MM.1S (cell line): ENCODE data around the gene CLCNKB.
"Not testable (repeated sequence)": the region's sequence is repeated elsewhere in the genome, so short reads cannot be mapped to it uniquely, and the experiment has no call there.

ENCODE experiments used
- CTCF ChIP-seq: fragments of 300-600 bp; sonication (generic); IDR thresholded peaks from 2 replicates; pipeline ENCODE4 v1.5.1; 2016; ENCODE audit warnings: antibody characterized with exemption, low read length, mixed read lengths
- EZH2 ChIP-seq: fragments of 300-600 bp; sonication (generic); optimal IDR thresholded peaks from 2 replicates; pipeline ENCODE3; 2017; ENCODE audit warnings: low read depth, mild to moderate bottlenecking, antibody characterized with exemption, low read length, mixed read lengths
- EZH2phosphoT487 ChIP-seq: fragments of 300-600 bp; sonication (generic); IDR thresholded peaks from 2 replicates; pipeline ENCODE4 v1.6.1; 2018; ENCODE audit warnings: antibody characterized with exemption, low read length

DNA sequence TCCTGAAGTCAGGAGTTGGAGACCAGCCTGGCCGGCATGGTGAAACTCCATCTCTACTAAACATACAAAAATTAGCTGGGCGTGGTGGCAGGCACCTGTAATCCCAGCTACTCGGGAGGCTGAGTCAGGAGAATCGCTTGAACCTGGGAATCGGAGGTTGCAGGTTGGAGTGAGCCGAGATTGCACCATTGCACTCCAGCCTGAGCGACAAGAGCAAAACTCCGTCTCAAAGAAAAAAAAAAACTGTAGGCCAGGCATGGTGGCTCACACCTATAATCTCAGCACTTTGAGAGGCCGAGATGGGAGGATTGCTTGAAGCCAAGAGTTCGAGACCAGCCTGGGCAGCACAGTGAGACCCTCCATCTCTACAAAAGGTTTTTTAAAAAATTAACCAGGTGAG lies 42.3 kb upstream of the CLCNKB start:
- TF ChIP-seq EZH2phosphoT487, EZH2, CTCF: not testable (repeated sequence)
